ENCODE data around the gene ADCY9. TPM values are rescaled to one million over a fixed set of nuclear protein-coding genes. Genes with fewer than 3 reads are reported as not detected.

ADCY9 gene
- total RNA-seq, 1 experiment from 2014 or later = 11.5 TPM

- TF ChIP-seq, protein P1, sequence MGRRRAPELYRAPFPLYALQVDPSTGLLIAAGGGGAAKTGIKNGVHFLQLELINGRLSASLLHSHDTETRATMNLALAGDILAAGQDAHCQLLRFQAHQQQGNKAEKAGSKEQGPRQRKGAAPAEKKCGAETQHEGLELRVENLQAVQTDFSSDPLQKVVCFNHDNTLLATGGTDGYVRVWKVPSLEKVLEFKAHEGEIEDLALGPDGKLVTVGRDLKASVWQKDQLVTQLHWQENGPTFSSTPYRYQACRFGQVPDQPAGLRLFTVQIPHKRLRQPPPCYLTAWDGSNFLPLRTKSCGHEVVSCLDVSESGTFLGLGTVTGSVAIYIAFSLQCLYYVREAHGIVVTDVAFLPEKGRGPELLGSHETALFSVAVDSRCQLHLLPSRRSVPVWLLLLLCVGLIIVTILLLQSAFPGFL (CRISPR knock-in tag; IDR thresholded peaks at IDR 0.05; ENCODE audit: borderline replicate concordance) = no peak
- TF ChIP-seq ATF1 (CRISPR knock-in tag; IDR thresholded peaks at IDR 0.05) (no peak), ATF3 (CRISPR knock-in tag; conservative IDR thresholded peaks at IDR 0.05) (no peak), NFYB (CRISPR knock-in tag; conservative IDR thresholded peaks at IDR 0.05; ENCODE audit: low read depth) (no peak), TEAD4 (CRISPR knock-in tag; IDR thresholded peaks at IDR 0.05) (no peak), ZNF263 (CRISPR knock-in tag; IDR thresholded peaks at IDR 0.05; ENCODE audit: low read depth) (no peak)
- TF ChIP-seq, protein P2, sequence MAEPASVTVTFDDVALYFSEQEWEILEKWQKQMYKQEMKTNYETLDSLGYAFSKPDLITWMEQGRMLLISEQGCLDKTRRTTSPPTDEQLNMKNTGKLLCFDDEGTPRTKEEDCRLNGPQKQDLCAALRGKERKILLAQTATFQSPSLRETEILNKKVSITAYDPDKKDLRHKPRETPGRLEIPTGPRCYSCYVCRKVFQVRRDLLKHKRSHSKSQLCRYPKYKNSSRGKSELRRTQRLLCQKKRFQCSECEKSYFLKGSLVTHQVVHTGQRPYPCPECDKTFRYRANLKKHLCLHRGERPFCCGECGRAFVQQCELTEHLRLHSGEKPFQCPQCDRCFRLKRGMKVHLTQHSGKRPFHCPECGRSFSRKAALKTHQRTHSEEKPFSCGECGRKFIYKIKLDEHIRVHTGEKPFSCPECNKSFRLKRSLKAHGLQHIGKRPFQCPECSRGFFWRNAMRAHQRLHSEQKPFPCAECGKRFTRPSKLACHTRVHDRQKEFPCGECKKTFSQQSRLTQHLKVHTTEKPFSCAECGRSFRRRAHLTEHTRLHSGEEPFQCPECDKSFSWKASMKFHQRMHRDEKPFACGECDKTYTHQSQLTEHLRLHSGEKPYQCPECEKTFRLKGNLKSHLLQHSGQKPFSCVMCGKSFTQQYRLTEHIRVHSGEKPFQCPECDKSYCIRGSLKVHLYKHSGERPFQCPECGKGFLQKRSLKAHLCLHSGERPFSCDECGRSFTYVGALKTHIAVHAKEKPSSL (CRISPR knock-in tag; conservative IDR thresholded peaks at IDR 0.05) = no peak
Measured at GRCh38 chr16:4106516-4106915, 9.7 kb downstream of the ADCY9 start (continued).

DNA sequence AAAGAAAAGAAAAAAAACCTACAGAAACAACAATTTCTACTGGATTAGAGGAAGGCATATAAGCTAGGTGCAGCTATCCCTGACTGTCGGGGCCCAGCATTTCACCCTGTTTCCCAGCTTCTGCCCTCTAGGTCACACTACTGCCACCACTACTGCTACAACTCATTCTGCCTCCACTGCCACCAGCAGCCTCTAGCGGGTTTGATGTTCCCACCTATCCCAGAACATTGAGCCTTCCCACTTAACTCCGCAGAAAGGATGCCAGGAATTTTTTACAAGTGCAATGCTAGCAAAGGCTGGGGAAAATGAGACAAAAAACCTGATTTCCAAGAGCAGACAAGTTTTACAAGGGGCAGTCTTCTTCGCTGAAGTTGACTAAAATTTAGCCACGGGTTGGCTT lies 10.4 kb downstream of the ADCY9 start:
- no peaks in the 10 kb centered on the region for H3K27me3 Mint-ChIP-seq (ENCODE audit: low read depth)
- no peaks in the 10 kb centered on the region for H3K9me3 Mint-ChIP-seq
- H3K4me1 Mint-ChIP-seq = peaks cover 8% of the 10 kb centered on the region
- TF ChIP-seq ESRRA (CRISPR knock-in tag; IDR thresholded peaks at IDR 0.05; ENCODE audit: borderline replicate concordance) = no peak
- TF ChIP-seq EMX1 (CRISPR knock-in tag; IDR thresholded peaks at IDR 0.05) = no peak
- POLR2A ChIA-PET = no interaction called here
- no peak overlapping the region for H3K4me3 Mint-ChIP-seq
- DNase-seq (ENCODE audit: low spot score) (no peak), ATAC-seq (no peak)
- no peak overlapping the region for H3K27ac Mint-ChIP-seq
- H3K36me3 Mint-ChIP-seq = no peaks in the 10 kb centered on the region
- CTCF ChIA-PET = interaction anchor here (0.8 kb wide), 1 partner anchor 148 kb away, joined by 4 read pairs; no protein-coding TSS in a partner anchor

DNA sequence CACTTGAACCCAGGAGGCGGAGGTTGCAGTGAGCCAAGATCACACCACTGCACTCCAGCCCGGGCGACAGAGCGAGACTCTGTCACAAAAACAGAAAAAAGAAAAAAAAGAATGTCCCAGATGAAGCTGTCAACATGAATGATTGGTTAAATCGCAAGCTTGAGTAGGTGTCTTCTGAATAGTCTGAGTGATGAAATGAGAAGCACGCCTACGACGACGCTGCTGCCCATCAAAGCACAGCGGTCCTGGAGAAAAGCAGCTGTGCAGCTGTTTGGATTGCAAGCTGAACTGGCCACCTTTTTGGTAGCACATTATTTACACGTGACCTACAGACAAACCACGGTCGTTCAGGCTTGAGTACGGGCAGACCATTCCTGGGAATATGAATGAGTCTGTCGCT lies 12.5 kb downstream of the ADCY9 start:
- Mint-ChIP-seq H3K4me1 (no peaks in the 10 kb centered on the region), H3K27ac (no peak overlapping the region), H3K4me3 (no peak overlapping the region), H3K27me3 (ENCODE audit: low read depth) (no peaks in the 10 kb centered on the region), H3K9me3 (no peaks in the 10 kb centered on the region), H3K36me3 (no peaks in the 10 kb centered on the region)
- no peak for DNase-seq (ENCODE audit: low spot score)
- no peak for ATAC-seq
- TF ChIP-seq HMGA2 (CRISPR knock-in tag; IDR thresholded peaks at IDR 0.05) (no peak), CREM (CRISPR knock-in tag; IDR thresholded peaks at IDR 0.05) (no peak), RELA (CRISPR knock-in tag; IDR thresholded peaks at IDR 0.05; ENCODE audit: borderline replicate concordance) (no peak), FOXP1 (CRISPR knock-in tag; IDR thresholded peaks at IDR 0.05; ENCODE audit: borderline replicate concordance) (no peak), EMX1 (CRISPR knock-in tag; IDR thresholded peaks at IDR 0.05) (no peak), ZNF138 (CRISPR knock-in tag; conservative IDR thresholded peaks at IDR 0.05) (no peak)
- TF ChIP-seq, protein P3, sequence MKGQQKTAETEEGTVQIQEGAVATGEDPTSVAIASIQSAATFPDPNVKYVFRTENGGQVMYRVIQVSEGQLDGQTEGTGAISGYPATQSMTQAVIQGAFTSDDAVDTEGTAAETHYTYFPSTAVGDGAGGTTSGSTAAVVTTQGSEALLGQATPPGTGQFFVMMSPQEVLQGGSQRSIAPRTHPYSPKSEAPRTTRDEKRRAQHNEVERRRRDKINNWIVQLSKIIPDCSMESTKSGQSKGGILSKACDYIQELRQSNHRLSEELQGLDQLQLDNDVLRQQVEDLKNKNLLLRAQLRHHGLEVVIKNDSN (CRISPR knock-in tag; IDR thresholded peaks at IDR 0.05) = no peak
- TF ChIP-seq, protein P4, sequence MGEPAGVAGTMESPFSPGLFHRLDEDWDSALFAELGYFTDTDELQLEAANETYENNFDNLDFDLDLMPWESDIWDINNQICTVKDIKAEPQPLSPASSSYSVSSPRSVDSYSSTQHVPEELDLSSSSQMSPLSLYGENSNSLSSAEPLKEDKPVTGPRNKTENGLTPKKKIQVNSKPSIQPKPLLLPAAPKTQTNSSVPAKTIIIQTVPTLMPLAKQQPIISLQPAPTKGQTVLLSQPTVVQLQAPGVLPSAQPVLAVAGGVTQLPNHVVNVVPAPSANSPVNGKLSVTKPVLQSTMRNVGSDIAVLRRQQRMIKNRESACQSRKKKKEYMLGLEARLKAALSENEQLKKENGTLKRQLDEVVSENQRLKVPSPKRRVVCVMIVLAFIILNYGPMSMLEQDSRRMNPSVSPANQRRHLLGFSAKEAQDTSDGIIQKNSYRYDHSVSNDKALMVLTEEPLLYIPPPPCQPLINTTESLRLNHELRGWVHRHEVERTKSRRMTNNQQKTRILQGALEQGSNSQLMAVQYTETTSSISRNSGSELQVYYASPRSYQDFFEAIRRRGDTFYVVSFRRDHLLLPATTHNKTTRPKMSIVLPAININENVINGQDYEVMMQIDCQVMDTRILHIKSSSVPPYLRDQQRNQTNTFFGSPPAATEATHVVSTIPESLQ (CRISPR knock-in tag; IDR thresholded peaks at IDR 0.05) = no peak
- CTCF ChIA-PET = no interaction called here
- POLR2A ChIA-PET = no interaction called here
